Activated T-helper 1 cell treated with anti-CD3 and anti-CD28 coated beads, Interleukin-2, amount 50 U/mL, for 16 hours (primary cell): ENCODE data around the gene NOPCHAP1.
"Not testable (repeated sequence)": the region's sequence is repeated elsewhere in the genome, so short reads cannot be mapped to it uniquely, and the experiment has no call there.

ENCODE experiments used
- DNase-seq, 2 donors: peaks; one replicate each; pipeline ENCODE4 v3.0.0-alpha.2; 2020; ENCODE audit warnings: low read depth in 1 of 2, low spot score in 1 of 2

NOPCHAP1 gene

DNA sequence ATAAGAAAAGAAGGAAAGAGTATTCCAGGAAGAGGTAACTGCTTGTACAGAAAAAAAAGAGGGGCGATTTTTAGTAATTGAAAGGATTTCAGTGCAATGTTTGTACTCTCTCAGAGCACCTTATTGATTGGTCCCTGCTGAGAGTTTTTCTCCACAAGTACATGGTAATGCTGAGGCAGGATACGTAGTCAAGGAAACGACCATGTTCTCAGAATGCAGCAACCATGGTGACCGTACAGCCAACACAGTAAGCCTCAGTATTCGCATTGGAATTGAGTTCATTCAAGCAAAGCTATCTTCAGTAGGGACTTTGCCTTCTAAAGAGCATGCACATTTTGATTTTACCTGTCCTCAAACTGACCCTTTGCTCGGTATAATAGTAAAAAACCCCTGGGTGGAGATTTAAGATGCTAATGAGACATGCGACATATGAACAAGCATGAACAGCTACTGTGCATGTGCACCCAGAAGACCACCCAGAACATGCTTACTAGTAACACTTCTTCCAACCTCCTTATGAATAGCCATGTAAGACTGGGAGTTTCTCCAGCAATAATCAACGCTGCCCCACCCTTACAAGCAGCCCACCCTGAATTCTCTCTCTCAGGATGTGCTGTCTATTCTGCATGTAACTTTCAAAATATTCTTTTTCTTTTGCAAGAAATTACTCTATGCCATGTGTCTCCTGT lies 21.8 kb upstream of the NOPCHAP1 start:
- DNase-seq, result no peak

DNA sequence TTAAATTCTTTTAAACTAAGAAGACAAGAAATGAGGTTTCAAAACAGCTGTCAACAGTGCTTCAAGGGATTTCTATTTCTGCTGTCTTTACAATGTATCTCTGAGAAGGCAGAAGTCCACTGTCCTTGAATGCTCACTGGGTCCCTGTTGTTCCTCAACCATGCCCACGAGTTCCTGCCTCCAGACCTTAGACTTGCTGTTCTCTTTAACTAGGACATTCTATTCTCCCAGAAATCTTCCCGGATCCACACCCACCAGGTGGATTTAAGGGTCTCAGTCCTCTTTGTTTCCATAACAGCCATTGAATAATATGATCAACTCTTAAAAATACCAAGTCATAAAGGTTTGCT lies 21.3 kb upstream of the NOPCHAP1 start:
- no peak for DNase-seq

- DNase-seq, result no peak
These were observed 19.4 kb upstream of the NOPCHAP1 start for GRCh38 chr12:104966677-104967076.

- no peak for DNase-seq
These were observed 16.8 kb upstream of the NOPCHAP1 start for GRCh38 chr12:104969343-104969742.

DNA sequence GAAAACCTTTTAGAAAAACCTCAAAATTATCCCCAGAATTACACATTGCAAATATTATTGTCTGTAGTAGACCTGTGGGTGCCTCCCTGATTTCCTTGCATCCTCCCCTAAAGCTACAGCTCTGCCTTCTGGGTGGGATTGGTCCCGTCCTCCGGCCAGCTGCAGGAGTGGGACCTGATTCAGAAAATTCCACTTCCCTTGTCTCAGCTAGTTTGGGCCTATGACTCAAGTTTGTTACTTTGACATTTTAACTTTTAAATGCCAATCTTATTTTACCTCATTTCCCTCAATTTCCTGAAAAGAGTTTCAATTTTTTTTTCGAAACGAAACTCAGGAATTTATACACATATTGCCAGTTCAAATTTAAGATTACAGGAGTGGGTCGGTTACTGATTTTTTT lies 14.8 kb upstream of the NOPCHAP1 start:
- no peak for DNase-seq

DNA sequence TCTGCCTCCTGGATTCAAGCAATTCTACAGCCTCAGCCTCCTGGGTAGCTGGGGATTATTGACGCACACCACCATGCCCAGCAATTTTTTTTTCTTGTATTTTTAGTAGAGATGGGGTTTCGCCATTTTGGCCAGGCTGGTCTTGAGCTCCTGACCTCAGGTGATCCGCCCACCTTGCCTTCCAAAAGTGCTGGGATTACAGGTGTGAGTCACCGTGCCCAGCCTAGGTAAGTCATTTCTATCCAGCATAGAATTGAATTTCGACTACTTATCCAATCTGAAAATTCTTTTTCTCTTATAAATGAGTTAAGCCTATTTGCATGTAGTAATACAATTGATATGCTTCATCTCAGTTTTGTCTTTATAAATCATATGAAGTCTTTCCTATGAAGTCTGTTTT lies 12.9 kb upstream of the NOPCHAP1 start:
- DNase-seq, result no peak

GRCh38 chr12:104974626-104975290 lies 11.4 kb upstream of the NOPCHAP1 start:
- no peak for DNase-seq

- no peak for DNase-seq
These were observed 10.4 kb upstream of the NOPCHAP1 start for GRCh38 chr12:104975587-104976343.

DNA sequence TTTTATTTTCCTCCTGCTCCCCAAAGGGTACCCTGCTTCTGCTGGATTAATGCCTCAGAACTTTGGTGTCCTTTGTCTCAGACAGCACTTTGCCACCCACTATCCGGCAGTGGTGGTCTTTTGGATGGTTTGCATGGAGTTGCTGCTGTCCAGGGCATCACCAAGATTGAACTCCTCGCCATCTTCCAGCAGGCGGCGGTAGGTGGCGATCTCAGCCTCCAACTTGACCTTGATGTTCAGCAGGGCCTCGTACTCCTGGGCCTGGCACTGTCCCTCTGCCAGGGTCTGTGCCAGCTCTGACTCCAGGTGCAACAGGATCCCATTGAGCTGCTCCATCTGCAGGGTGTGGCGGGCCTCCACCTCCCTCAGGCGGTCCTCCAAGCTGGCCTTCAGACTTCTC lies 9.4 kb upstream of the NOPCHAP1 start:
- DNase-seq, result no peak

GRCh38 chr12:104977688-104978087 lies 8.4 kb upstream of the NOPCHAP1 start:
- not testable (repeated sequence) for DNase-seq

GRCh38 chr12:104985206-104985605 lies 910 bp upstream of the NOPCHAP1 start:
- no peak for DNase-seq

GRCh38 chr12:104990950-104991349 lies 4.8 kb downstream of the NOPCHAP1 start:
- no peak for DNase-seq

DNA sequence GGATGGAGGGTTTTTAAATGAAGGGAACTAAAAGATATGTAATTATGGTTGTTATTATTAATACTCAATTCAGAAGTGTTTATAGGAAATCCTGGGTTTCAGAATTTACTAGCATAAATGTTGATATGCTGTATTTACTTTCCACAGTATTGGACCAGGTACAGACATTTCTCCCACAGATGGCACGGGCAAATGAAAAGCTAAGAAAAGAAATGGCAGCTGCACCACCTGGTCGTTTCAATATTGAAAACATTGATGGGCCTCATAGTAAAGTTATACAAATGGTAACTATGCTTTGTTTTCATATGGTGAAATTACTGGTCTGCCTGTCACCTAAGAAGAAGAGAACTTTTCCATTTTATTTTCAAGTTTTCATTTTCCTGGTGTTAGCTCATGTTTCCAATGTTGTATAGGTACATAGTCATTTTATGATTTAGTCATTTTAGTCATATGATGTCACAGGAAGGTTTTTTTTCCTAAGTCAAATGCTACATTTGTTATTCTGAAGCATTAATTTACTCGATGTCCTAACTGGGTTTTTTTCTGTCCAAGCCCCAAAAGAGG lies 5.5 kb downstream of the NOPCHAP1 start:
- no peak for DNase-seq

DNA sequence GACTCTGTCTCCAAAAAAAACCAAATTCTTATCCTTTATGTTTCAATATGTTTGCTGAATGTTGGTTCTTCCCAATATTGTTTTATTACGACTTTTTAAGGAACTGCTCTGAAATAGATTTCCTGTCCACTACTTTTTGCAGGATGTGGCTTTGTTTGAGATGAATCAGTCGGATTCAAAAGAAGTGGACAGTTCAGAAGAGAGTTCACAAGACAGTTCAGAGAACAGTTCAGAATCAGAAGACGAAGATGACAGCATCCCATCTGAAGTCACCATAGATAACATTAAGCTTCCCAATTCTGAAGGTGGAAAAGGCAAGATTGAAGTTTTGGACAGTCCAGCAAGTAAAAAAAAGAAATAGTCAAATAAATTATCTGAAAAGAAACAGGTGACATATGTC lies 8.2 kb downstream of the NOPCHAP1 start:
- DNase-seq, result no peak

DNA sequence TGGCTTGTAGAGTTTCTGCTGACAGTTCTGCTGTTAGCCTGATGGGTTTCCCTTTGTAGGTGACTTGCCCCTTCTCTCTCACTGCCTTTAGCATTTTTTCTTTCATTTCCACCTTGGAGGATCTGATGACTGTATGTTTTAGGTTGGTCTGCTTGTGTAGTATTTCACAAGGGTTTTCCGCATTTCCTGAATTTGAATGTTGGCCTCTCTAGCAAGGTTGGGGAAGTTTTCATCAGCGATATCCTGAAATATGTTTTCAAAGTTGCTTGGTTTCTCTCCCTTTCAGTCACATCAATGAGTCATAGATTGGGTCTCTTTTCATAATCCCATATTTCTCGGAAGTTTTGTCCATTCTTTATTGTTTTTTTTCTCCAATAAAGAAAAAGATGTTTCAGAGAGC lies 11.4 kb downstream of the NOPCHAP1 start:
- DNase-seq, result no peak

GRCh38 chr12:104998423-104999346 lies 12.6 kb downstream of the NOPCHAP1 start:
- DNase-seq, result no peak

DNA sequence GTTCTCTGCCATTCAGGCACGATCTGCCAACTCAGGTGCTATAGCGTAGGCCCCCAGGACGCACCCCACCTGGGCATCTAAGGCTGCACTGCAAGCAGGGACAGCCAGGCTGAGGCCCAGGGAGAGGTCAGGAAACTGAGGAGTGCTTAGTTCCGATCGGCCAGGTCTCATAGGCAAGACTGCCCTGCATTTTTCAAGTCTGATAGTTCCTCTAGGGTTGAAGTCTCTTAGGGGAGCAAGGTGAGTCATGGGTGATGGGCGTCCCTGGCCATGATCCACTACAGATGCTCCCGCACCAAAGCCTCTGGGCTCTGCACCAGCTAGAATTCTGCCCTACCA lies 13.2 kb downstream of the NOPCHAP1 start:
- DNase-seq, result no peak

DNA sequence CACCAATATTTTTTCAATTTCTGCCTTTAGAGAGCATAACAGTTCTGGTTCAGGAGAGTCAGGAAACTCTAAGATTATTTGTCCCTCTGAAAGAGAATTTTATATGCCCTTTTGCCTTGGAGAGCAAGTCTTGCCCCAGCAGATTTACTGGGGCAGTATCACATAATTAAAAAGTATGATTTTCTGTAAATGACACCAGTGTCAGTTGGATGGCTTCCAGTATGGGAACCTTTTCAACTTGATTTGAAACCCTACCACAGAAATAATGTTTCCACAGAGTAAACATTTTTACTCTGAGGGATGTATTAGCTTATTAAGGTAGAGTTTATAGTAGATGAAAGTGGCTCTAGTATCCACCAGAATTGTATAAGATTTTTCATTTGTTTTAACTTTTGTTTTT lies 15.4 kb downstream of the NOPCHAP1 start:
- no peak for DNase-seq

DNA sequence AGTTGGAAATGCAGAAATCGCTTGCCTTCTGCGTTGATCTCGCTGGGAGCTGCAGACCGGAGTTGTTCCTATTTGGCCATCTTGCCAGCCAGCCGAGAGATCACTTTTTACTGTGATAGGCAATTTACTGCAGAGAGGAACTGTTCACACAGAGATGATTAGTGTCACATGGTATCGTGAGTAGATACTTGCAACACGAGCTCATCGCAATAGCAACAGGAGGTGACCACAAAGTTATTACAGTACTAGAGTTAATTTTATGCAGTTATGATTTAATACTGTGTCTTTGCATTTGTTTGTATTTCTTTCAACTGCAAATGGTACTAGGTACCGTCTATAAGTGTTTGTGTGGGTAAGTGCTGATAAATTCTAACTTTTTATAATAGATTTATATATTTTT lies 27.8 kb downstream of the NOPCHAP1 start:
- DNase-seq, result no peak

- no peak for DNase-seq
These were observed 28.5 kb downstream of the NOPCHAP1 start for GRCh38 chr12:105014603-105015002.

DNA sequence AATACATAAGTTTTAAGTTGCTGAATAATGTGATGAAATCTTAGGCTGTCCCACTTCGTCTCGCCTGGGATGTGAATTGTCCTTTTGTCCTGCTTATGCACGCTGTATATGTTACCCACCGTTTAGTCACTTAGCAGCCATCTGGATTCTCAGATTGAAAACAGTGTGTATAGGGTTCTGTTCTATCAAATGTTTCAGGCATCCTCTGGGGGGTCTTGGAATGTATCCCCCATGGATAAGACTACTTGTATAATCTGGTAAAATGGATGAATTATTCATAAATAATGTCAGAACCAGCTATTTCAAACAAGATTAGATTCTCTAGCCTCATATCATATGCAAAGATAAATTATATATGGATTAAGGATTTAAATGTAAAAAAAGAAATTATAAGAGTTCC lies 29.4 kb downstream of the NOPCHAP1 start:
- DNase-seq, result no peak
